ENCODE measurements around the gene TTLL11.

The TTLL11 gene

DNA sequence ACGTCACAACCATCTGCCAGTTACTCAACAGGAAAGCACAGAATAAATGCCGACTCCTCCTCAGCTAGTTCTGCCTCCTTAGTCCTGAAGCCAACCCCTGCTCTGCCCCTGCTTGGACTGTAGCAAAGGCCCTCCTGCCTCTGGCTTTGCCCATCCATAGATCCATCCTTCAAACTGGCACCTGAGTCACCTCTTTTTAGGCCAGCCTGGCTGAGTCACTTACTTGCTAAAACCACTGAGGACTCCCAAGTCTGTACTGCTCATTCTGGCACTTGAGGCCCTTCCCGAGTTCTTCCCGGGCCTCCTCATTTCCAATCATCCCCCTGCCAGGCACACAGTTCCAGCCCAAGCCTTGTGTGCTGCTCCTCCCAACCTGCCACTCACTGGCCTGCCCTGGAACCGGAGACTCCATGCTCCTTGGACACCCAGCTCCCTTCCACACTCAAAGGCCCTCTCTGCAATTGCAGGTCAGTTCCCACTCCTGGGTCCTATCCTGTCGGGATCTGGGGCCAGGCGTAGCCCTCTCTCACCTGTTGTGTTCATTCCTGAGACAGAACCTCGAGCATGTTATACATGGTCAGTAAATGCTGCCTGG lies 221.6 kb downstream of the TTLL11 start:
- DNase-seq, result no peak

DNA sequence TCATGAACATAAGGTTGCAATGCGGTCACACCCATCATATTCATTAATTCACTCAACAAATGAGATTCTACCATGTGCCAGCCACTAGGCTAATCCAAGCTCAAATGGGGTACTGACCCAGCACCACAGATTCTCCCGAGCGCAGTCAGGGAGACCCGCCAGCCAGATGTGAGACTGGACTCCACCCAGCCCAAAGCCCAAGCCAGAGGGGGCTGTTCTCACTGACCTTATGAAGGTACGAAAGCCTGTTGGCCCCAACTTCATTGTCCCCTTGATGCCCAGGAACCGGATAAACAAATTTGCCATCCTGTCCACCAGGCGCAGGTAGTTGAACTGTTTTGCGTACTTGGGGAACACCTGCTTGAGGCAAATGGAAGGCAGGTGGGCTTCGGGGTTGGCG lies 222.8 kb downstream of the TTLL11 start:
- no peak for DNase-seq

- no peak for DNase-seq
Observed at GRCh38 chr9:121868626-121869025, 224.5 kb downstream of the TTLL11 start.

- no peak for DNase-seq
Observed at GRCh38 chr9:121866927-121867326, 226.2 kb downstream of the TTLL11 start.

DNA sequence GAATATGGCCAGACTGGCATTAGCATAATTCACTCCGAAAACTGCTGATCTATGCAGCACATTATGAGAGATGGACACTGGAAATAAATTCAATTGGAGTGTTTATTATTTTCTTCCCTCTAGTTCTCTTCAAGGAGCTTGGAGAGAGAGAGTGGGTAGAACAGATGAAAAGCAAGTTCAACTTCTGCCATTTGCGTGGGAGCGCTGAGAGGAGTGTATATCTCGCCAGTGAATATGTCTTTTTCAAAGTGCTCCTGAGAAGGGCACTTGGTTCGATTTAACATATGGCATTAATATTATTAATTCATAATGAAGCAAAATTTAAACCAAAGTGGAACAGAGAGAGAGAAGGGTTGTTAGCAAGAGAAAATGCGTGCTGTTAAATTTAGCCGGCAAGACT lies 227.2 kb downstream of the TTLL11 start:
- DNase-seq, result no peak

DNA sequence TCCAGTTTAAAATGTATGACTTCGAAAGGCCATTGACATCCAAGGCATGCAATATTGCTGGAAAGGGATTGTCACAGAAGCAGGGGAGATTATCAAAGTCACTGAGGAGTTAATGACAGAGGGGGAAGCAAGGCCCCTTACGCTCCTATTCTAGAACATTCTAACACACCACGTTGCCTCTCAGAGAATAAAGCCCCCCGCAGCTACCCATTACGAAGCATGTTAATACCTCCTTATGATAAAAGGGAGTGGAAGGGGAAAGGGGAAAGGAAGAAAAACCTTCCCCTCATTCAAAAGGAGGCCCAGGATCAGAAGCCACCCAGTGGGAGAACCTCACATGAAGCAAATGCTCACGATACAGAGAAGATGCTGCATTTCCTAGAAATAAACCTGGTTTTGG lies 228.0 kb downstream of the TTLL11 start:
- DNase-seq, result no peak

DNA sequence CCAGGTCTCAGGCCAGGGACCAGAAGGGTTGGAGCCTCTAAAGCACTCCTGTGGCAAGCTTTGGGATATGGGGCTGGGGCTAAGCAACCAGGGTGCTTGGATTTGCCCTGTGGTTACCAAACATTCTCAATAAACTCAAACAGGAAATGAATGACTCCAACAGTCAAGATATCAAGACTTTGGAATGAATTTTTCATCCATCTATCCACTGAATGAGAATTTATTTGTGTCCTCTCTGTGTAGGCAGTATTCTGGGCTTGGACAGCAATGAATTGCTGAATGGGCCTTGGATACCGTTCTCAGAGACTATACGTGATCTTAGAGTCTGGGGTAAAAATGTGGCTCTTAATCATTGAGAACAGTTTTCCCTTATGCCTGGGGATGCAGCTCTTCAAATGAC lies 229.2 kb downstream of the TTLL11 start:
- DNase-seq, result no peak

GRCh38 chr9:121862371-121863332 lies 230.5 kb downstream of the TTLL11 start:
- no peak for DNase-seq

DNA sequence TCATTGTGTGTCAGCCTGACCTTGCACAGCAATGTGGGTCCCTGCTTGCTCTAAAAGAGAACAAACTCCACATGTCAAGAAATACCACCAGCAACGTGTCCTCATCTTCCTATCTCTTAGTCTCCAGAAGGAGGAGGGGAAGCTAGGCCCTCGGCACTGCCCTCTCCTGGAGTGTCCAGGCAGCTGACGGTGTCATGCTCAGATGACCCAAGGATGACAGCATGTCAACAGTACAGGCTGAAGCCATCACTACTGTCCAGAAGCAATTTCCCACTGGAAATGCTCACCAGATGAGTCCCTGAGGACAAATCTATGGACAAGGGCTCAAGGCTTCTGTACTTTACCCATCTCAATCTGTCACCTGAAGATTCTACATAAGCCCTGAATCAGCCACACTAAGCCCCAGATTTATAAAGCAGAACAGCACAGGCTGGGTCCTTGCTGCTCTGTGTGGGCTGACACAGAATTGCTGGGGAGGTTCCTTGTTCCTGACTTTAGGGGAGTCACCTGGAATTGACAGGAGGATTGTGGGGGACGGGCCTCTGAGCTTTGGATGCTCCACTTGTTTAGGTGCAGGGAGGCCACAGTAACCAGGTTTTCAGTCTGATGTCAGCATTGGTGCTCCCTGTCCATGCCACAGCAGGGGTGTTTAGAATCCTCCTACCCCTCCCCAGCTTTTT lies 231.5 kb downstream of the TTLL11 start:
- DNase-seq, result peak; percentile 55

DNA sequence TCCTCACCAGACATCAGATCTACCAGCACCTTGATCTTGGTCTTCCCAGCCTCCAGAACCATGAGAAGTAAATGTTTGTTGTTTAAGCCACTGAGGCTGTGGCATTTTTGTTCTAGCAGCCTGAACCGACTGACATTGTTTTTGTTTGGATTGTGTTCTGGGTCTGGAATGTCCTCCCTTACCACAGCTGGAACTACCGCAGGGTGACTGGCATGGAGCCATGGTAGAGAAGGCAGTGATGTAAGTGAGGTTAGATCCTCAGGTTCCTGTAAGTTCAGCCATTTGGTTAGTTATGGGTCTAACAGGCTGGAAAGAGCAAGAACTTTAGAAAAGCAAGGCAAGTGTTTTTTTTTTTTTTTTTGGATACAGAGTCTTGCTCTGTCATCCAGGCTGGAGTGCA lies 232.4 kb downstream of the TTLL11 start:
- DNase-seq, result no peak

GRCh38 chr9:121860213-121860612 lies 232.9 kb downstream of the TTLL11 start:
- no peak for DNase-seq

DNA sequence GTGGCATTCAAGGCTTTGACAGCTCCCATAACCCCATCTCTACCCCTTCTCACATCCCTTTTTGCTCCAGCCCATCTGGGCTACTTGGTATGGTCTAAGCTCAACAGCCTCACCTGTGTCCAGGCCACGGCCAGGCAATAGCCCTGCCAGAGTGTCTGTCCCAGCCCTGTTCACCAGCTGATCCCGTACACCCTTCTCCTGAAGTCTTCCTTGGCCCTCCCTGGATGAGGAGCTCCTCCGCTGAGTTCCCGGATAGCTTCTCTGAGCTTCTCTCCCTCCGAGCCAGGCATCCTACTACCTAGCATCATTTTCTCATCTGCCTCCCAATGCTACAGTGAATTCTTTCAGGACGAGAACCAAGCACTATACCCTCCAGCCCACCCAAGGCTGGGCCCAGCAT lies 233.5 kb downstream of the TTLL11 start:
- no peak for DNase-seq

- DNase-seq, result no peak
Observed at GRCh38 chr9:121858788-121859187, 234.3 kb downstream of the TTLL11 start.

- no peak for DNase-seq
Observed at GRCh38 chr9:121857928-121858327, 235.2 kb downstream of the TTLL11 start.

- DNase-seq, result no peak
Observed at GRCh38 chr9:121855476-121855875, 237.6 kb downstream of the TTLL11 start.

DNA sequence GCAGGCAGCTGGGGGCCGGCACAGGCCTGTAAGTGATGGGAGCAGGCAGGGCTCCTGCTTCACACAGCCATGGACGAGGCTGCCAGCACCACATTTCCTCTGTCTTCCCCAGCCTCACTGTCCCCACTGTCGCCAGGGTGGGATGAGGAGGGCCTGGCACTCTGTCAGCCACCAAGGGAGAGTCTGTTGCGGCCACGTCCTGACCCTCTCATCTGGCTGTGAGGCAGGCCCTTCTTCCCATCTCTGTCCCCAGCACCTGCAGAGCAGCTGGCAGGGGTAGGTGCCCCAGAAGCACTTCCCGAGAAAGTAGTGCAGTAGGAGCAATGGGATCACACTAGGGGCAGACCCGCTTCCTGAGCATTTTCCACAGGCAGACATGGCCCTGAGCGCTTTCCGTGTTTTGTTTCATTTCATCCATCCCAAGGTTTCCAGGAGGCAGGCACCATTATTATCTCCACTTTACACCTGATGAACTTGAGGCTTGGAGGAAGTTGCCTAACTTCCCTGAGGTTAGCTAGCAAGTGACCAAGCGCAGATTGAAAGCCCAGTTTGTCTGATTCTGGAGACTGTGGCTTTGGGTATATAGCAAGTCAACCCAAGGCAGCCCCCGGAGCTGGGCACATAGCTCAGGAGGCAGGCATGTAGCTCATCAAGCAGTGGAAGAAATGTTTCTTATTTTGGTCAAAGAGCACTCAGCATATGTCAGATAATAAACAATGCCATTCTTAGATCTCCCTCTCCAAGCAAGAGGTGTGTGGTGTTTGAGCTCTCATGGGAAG lies 239.3 kb downstream of the TTLL11 start:
- DNase-seq, result no peak

- no peak for DNase-seq
Observed at GRCh38 chr9:121852651-121853616, 240.2 kb downstream of the TTLL11 start.

GRCh38 chr9:121852241-121852640 lies 240.9 kb downstream of the TTLL11 start:
- no peak for DNase-seq

GRCh38 chr9:121851641-121852091 lies 241.4 kb downstream of the TTLL11 start:
- no peak for DNase-seq

DNA sequence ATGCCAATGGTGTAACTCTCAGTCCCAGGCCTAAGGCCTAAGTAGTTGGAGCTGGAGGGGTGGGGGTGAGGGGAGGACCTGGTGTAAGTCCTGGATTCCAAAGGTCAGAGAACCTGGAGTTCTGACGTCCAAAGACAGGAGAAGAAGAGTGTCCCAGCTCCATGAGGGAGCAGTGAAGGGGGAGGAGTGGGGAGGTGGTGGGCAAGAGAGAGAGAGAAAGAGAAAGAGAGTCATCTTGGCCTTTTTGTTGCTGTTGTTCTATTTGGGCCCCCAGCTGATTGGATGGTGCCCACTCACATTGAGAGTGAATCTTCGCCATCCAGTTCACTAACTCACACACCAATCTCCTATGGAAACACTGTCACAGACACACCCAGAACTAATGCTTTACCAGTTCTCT lies 242.7 kb downstream of the TTLL11 start:
- DNase-seq, result no peak

DNA sequence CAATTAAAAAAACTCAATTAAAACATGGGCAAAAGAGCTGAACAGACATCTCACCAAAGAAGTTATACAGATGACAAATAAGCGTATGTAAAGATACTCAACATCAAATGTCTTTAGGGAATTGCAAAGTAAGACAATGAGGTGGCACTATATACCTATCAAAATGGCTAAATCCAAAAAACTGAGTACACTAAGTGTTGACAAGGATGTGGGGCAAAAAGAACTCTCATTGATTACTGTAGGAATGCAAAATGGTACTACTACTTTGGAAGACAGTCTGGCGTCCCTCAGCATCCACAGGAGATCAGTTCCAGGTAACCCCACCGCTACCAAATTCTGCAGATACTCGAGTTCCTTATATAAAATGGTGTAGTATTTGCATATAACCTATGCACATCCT lies 243.6 kb downstream of the TTLL11 start:
- no peak for DNase-seq

DNA sequence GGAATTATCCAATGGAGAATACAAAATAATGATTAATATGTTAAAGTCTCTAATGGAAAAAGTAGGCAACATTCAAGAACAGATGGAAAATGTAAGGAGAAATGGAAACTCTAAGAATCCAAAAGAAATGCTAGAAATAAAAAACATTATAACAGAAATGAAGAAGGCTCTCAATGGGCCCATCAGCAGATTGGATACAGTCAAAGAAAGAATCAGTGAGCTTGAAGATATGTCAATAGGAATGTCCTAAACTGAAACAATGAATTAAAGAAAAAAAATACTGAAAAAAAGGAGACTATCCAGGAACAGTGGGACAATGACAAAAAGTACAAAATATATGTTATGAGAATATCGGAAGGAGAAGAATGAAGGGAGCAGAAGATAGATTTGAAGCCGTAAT lies 248.5 kb downstream of the TTLL11 start:
- DNase-seq, result no peak

All from midbrain (tissue), 1 donor.